Smooth muscle cell (in vitro differentiated cells): ENCODE results near the gene EXOC6B. TPM values are rescaled to one million over a fixed set of nuclear protein-coding genes. Genes with fewer than 3 reads are reported as not detected.

Experiments used
- DNase-seq: peaks from one replicate; lab custom pipeline; 2025; ENCODE audit not compliant: unreplicated experiment; lab: John Stamatoyannopoulos, UW
- H2AFZ ChIP-seq: fragments of 200-600 bp; sonication (generic); 2 replicates; pipeline ENCODE4 v1.6.0; 2016; ENCODE audit warnings: antibody characterized with exemption, low read depth, mild to moderate bottlenecking
- H3F3A ChIP-seq: fragments of 200-600 bp; sonication (generic); 2 replicates; pipeline ENCODE4 v1.6.0; 2017; ENCODE audit warnings: antibody characterized with exemption, low read depth
- H3K27ac ChIP-seq: fragments of 200-600 bp; sonication (generic); 2 replicates; pipeline ENCODE4 v1.5.1; 2016; ENCODE audit warnings: low read depth, mild to moderate bottlenecking
- H3K27me3 ChIP-seq: fragments of 200-600 bp; sonication (generic); 2 replicates; pipeline ENCODE4 v1.6.1; 2016; ENCODE audit warnings: low read depth, mild to moderate bottlenecking
- H3K36me3 ChIP-seq: fragments of 200-600 bp; sonication (generic); 2 replicates; pipeline ENCODE4 v1.5.1; 2016; ENCODE audit warnings: low read depth
- H3K4me1 ChIP-seq: fragments of 200-600 bp; sonication (generic); 2 replicates; pipeline ENCODE4 v1.5.1; 2016; ENCODE audit warnings: low read depth
- H3K4me2 ChIP-seq: fragments of 200-600 bp; sonication (generic); 2 replicates; pipeline ENCODE4 v1.6.0; 2016; ENCODE audit warnings: mild to moderate bottlenecking
- H3K4me3 ChIP-seq: fragments of 200-600 bp; sonication (generic); 2 replicates; pipeline ENCODE4 v1.5.1; 2016; ENCODE audit warnings: mild to moderate bottlenecking
- H3K79me2 ChIP-seq: fragments of 200-600 bp; sonication (generic); 2 replicates; pipeline ENCODE4 v1.6.0; 2016; ENCODE audit warnings: low read depth, mild to moderate bottlenecking
- H3K9ac ChIP-seq: fragments of 200-600 bp; sonication (generic); 2 replicates; pipeline ENCODE4 v1.6.0; 2016; ENCODE audit warnings: low read depth
- H3K9me3 ChIP-seq: fragments of 200-600 bp; sonication (generic); replicated peaks from 2 replicates; pipeline ENCODE4 v1.5.1; 2016; ENCODE audit warnings: low read depth
- H4K20me1 ChIP-seq: fragments of 200-600 bp; sonication (generic); 2 replicates; pipeline ENCODE4 v1.6.0; 2016; ENCODE audit warnings: low read depth
- CTCF ChIP-seq: fragments of 200-600 bp; sonication (generic); IDR thresholded peaks from 2 replicates; pipeline ENCODE4 v1.5.1; 2017; ENCODE audit warnings: borderline replicate concordance, mild to moderate bottlenecking, antibody characterized with exemption; ENCODE audit not compliant: insufficient read depth, poor library complexity, severe bottlenecking
- WGBS: methylation state at CpG from one replicate; pipeline ENCODE4 v1.1.7; 2016; ENCODE audit warnings: low lambda C conversion rate; 5-methylcytosine and 5-hydroxymethylcytosine counted together
- polyA plus RNA-seq: library from polyadenylated mRNA; unstranded; fragments of >200 nt; fragmentation: Nextera tagmentation; extraction: Ambion mirVana; gene quantifications from 2 replicates; pipeline ENCODE4 v1.2.1, GENCODE V29; 2016
- total RNA-seq: library from RNA; depleted of rRNA; stranded (reverse); fragments of >200 nt; gene quantifications from 2 replicates; pipeline ENCODE4 v1.2.3, GENCODE V29; 2014

Gene EXOC6B
- total and polyA plus RNA-seq, 2 experiments from 2014 or later: 6.9 to 19.7 TPM

- Histone ChIP-seq H3K4me2 (no peak overlapping the region), H3K27me3 (no peaks in the 10 kb centered on the region), H3K79me2 (peaks cover 19% of the 10 kb centered on the region), H4K20me1 (peaks cover 24% of the 10 kb centered on the region), H3K9ac (no peak overlapping the region), H3K36me3 (no peaks in the 10 kb centered on the region), H3K9me3 (peaks cover 2% of the 10 kb centered on the region), H3K4me3 (no peak overlapping the region), H3K4me1 (no peaks in the 10 kb centered on the region), H2AFZ (no peak overlapping the region), H3F3A (no peaks in the 10 kb centered on the region), H3K27ac (no peak overlapping the region)
- WGBS: 70% methylated on average over 4 of the region's 4 CpGs
- DNase-seq: no peak
- no peak for TF ChIP-seq CTCF
Observed at GRCh38 chr2:72755647-72756423, 70.0 kb downstream of the EXOC6B start.

- H3K9ac ChIP-seq: no peak overlapping the region
- no peak for DNase-seq
- no peaks in the 10 kb centered on the region for H3F3A ChIP-seq
- H3K27ac ChIP-seq: no peak overlapping the region
- H4K20me1 ChIP-seq: peaks cover 33% of the 10 kb centered on the region
- H3K79me2 ChIP-seq: peaks cover 19% of the 10 kb centered on the region
- no peak overlapping the region for H3K4me2 ChIP-seq
- H3K4me3 ChIP-seq: no peak overlapping the region
- 94% methylated on average over 3 of the region's 3 CpGs for WGBS
- no peaks in the 10 kb centered on the region for H3K36me3 ChIP-seq
- H2AFZ ChIP-seq: no peak overlapping the region
- no peak for TF ChIP-seq CTCF
- no peaks in the 10 kb centered on the region for H3K9me3 ChIP-seq
- H3K4me1 ChIP-seq: no peaks in the 10 kb centered on the region
- no peaks in the 10 kb centered on the region for H3K27me3 ChIP-seq
Observed at GRCh38 chr2:72754628-72755320, 71.1 kb downstream of the EXOC6B start.

- Histone ChIP-seq H3K27me3 (no peaks in the 10 kb centered on the region), H3K4me1 (no peaks in the 10 kb centered on the region), H3K4me2 (no peak overlapping the region), H3K9me3 (no peaks in the 10 kb centered on the region), H4K20me1 (peaks cover 68% of the 10 kb centered on the region), H3K79me2 (peaks cover 8% of the 10 kb centered on the region), H2AFZ (no peak overlapping the region), H3K4me3 (no peak overlapping the region), H3K9ac (no peak overlapping the region), H3K27ac (no peak overlapping the region), H3F3A (no peaks in the 10 kb centered on the region), H3K36me3 (no peaks in the 10 kb centered on the region)
- DNase-seq: no peak
- no peak for TF ChIP-seq CTCF
- 65% methylated on average over 3 of the region's 3 CpGs for WGBS
Observed at GRCh38 chr2:72750977-72751639, 74.7 kb downstream of the EXOC6B start.
